Measurements from ENCODE around the gene NRAP.

DNA sequence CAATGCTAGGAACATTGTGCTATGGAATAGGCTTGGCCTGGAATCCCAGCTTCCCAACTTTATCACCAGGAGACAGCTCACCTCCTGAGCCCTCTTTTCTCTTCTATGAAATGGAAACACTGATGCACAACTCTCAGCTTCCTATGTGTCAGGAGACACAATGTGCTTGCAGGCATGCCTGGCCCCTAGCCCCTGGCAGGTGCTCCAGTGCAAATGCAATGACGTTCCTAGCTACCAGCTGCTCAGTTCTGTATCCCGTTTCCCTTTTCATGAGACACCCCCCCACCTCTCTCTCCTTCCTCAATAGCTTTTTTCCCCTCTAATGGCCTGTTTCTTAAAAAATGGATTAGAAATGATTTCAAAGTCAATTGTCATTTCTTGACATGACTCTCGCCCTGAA, 80.3 kb downstream of the NRAP start:
- no peak for TF ChIP-seq POLR2A (IDR thresholded peaks at IDR 0.05; ENCODE audit: low read depth, low read length)
- TF ChIP-seq SPI1 (IDR thresholded peaks at IDR 0.05; ENCODE audit: low read depth, low read length), result no peak
- TF ChIP-seq TAF1 (IDR thresholded peaks at IDR 0.05; ENCODE audit: low read depth, low read length), result no peak
- TF ChIP-seq POLR2AphosphoS5 (IDR thresholded peaks at IDR 0.05; ENCODE audit: low read depth, low read length), result no peak
- TF ChIP-seq PAX5 (IDR thresholded peaks at IDR 0.05; ENCODE audit: insufficient read depth, low read length, severe bottlenecking), result no peak
